ENCODE data around the gene RAD51B.

The RAD51B gene

DNA sequence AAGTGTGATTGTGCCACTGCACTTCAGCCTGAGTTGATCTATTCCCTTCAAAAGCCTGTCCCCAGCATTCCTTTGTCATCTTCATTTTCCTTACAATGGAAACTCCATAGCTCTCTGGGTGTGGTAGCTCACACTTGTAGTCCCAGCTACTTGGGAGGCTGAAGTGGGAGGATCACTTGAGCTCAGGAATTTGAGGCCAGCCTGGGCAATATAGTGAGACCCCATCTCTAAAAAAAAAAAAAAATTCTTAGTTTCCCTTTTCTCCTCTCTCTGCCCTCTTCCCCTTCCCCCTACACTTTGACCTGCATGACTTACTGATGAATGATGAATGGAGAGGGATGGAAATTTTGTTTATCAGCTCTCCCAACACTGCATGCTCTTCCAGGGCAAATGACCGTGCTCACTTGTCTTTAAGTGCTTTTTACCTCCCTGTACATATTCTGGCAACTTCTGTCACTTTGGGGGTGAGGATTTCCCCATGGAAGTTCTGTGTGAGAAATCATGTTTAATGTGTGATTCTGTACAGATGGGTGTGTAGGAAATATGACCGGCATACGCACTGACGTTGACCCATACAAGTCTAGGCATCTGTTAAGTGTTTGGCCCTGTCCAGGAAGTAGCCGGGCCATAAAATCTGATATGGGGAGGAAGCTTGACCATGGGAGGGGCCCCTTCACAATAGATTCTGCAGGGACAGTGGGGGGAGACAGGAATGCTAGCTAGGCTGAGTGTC, 907.9 kb downstream of the RAD51B start:
- no peak for DNase-seq

DNA sequence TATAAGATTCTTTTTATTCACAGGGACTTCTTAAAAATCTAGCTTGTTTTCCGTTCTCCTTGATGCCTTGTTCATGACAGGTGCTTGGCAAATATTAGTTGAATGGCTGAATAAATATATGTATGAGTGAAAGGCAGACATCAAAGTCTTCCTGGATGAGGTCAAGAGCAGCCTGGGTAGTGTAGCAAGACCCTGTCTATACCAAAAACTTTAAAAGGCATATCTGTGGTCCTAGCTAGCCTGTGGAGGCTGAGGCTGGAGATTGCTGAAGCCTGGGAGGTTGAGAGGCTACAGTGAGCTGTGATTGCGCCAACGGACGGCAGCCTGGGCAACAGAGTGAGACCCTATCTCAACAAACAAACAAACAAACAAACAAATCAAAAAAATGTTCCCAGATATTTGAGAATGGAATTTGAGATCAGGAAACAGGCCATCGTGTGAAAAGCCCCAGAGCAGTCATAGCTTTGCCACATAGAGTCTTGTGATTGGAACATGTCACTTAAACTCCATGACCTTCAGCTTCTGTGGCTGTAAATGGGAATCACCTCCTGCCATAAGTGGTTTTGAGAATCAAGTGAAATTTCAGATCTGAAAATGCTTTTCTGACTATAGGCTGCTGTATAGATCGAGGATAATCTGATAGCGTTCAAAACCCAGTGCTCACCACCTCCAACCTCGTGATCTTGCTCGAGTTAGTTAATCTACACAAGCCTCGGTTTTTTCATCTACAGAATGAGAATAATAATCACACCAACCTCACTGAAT, 908.9 kb downstream of the RAD51B start:
- no peak for DNase-seq

DNA sequence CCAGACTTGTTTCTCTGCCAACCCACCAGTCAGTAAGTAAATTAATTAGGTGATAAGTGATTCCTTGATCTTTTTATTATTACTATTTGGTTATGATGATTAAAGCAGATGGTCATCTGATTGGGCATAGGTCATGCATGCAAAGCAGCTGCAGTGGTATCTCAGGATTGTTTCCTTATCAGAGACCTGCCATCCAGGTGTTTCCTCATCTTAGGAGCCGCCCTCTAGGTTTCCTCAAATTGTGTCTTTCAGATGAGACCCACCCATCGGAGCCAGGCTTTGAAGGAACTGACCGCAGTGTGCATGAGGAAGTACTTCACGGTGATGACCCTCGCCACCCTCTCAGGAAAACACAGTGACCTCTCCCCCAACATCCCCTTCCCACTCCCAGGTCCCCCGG, 910.0 kb downstream of the RAD51B start:
- no peak for DNase-seq

DNA sequence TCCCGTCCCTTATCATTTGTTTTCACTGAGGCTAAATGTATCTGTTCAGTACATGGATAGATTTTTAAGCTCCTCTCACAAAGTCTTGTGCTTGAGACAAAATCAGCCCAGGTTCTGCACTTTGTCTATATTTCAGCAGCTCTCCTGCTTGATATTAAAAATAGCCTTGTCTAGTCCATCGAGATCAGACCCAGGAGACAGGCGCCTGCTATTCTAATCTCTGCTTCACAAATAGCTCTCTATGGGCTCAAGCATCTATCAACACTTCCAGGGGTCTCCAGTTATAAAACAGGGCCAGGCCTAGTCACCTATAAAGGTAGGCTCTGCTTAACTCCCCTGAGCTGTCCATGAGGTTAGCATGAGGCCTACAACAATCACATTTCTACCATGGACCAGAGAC, 910.8 kb downstream of the RAD51B start:
- no peak for DNase-seq

DNA sequence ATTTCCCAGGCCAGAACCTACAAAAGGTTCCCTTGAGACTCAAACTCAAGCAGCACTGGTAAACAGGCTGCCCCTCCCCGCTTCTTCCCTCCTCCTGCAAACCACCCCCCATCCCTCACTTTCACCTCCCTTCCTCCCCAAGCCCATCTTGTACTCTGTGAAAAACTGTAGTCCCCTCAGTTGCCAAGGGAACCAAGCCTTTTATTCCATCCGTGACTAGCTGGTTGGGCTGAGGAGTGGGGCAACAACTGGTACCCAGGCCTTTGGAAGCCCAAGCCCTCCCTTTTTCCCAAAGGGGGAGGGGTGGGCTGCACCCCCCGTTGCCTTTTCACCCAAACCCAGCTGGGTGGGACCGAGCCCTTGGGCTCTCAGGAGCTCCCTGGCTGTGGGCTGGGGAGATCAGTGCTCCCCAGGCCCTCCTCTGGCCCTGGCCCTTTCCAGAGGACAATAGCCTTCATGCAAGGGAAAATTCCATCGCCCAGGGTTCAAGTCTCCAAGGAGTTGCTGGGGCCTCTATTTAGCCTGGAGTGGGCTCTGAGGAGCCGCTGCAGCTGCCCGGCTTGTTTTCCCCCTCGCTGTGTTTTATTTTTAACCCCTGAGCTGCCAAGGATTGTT, 911.3 kb downstream of the RAD51B start:
- DNase-seq: no peak

DNA sequence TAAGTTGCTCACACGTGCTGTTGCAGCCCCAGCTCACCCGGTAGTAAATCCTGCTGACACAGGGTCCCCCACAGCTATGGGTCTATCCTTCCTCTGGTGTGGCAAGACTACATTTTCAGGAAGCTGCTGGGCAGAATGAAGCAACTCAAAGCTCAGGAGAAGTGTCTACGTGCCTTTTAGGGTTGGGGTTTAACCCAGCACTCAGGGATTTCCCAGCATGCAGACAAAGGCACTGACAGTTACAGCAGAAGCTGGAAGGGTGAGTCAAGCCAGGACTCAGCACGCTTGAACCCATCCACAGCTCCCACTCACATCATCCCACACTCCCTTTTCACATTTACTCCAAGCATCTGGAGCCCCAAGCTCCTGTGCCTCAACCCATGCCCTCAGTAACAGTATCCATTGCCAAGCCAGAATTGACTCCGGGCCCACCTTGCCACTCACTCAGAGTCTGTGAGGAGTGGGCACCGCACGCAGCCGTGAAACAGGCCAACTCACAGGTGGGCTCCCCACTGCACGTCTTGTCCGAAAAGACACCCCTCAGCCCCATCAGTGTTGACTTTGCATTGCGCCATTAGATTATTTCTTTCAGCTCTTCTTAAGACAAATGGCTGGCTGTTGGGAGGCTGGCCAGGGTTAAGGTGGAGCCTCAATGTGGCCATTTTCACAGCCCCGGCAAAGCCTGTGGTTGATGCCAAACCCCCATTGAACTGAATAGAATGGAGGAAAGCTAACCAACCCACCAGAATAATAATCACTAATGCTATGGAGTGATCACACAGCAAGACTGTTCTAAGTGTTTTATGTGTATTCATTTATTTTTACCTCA, 913.7 kb downstream of the RAD51B start:
- peak; percentile 45 for DNase-seq

DNA sequence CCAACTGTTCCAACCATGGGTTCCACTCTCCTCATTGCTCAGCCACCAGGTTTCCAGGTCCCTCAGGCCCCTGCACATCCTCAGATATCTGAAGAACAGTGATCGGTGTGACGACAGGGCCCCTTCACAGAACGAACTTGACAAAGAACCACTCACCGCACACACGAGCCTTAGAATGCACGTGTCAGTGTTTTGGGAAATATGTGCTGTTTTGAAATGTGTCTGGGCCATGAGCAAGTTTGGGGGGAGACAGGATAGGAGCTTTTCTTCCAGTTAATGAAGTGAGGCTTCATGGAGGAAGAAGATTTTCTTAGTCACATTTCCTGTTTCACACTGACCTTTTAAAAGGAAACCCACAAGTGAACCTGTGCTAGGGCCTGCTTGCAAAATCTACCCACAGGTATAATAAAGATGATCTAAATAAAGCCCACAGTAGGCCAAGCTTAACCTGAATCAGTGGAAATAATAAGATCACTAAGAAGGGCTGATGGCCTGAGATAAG, 914.7 kb downstream of the RAD51B start:
- DNase-seq: peak; percentile 46

DNA sequence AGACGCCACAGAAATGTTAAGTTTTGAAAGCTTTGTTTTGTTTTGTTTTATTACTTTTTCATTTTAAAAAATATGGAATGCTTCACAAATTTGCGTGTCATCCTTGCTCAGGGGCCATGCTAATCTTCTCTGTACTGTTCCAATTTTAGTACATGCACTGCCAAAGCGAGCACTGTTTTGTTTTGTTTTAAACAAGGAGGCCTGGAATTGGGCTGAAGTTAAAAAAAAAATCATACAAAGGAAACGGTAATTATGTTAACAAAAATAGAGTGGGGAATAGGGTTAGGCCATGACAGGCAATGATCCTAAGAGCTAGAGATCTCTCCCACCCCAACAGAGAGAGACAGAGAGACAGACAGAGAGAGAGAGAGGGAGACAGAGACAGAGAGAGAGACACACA, 916.3 kb downstream of the RAD51B start:
- no peak for DNase-seq

DNA sequence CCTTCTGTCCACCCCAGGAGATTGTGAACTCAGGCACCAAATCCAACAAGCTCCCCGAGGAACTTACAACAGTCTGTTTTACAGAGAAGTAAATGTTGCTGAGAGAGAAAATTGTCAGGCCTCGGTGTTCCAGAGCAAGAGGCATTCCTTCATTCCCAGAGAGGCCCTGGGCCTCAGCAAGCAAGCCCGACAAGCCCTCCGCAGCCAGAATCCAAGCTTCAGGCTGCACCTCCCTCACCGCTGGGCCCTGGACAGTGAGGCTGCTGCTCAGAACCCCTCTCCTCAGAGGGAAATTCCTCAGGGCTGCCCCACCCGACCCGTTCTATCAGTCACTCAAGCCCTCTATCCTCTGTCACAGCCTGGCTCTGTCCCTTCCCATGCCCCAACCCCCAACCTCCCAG, 916.9 kb downstream of the RAD51B start:
- DNase-seq: no peak

DNA sequence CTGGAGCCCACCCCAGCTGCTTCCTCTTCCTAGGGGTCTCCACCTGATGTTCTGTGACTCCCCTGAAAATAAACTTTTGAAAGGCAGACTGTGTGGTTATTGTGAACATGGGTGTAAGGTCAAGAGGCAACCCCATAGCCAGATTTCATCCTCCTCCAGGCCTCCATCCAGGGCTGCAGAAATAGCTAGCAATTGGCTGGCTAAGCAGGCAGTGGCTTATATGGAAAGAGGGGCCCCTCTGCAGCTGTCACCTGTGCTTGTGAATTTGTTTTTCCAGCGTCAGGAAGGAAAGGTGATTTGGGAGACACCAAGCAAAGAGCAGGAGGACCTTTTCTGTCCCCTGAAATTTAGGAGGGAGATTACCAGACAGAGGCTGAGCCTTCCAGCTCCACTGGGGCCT, 917.5 kb downstream of the RAD51B start:
- no peak for DNase-seq

DNA sequence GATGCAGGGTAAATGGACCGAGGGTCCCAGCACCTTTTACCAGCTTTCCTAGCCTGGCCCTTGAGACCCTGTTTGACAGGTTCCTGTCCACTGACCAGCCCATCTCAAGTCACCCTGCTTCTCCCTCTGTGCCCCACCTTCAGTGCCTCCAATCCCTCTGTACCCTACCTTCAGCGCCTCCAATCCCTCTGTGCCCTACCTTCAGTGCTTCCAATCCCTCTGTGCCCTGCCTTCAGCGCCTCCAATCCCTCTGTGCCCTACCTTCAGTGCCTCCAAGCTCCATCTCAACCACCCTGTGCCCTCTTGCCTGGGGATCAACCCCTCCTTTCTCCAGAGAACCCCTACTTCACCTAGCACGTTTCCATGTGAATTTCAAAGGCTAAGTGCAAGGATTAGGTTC, 919.0 kb downstream of the RAD51B start:
- DNase-seq: no peak

DNA sequence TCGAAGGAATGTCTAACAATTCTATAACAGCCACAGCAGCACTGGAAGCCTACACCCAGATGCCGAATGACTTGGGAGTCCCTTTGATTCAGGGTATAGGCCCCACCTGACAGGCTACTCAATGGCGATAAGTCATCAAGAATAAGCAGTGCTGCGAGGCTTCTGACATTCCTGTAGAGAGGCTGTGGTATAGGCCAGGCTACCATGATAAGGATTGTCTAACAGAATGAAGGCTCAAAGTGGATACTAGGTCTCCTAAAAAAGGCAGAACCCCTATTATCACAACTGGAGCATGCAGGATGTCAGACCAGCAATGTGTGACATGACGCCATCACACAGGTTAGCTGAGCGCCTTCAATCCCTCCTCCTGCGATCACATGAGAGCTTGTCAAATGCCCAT, 920.1 kb downstream of the RAD51B start:
- no peak for DNase-seq

DNA sequence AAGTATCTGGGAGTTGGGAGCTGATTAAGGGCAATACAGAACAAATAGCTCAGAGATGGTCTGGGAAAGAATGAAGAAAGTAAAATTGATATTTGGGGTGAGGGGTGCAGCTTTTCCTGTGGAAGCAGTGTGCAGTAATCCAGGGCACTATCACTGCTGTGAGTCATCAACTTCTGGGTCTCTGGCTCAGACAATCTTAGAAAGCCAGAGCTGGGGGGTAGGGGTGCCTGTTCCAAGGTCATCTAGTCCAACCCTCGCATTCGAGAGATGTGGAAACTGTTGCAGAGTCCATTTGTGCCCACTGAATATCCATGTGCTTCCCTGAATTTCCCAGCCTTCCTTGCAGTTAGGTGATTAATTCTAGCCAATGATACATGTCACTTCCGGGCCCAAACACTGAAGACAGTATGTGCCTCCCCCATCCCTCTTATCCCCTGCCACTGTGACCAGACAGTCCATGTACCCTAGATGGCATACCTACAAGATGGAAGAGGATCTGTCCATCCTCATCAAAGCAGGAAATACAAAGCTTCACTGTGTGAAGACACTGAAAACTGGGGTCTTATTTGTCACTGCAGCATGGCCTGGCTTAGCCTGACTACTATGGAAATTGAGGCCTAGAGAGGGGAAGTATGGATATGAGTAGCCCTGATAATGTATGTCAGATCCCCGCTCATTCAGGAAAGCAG, 921.4 kb downstream of the RAD51B start:
- no peak for DNase-seq

DNA sequence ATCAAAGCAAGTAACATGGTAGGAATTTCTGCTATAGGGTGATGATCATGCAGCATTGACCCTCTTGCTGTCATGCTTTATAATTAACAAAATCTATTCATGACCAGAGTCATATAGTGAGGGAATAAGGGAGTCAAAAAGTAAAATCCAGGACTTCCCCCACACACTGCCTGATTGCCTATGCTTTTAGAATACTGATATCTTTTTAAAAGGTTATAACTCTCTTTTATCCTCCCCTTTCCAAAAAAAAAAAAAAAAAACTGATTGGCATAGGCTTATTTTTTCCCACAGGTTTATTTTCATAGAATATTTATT, 921.9 kb downstream of the RAD51B start:
- no peak for DNase-seq

DNA sequence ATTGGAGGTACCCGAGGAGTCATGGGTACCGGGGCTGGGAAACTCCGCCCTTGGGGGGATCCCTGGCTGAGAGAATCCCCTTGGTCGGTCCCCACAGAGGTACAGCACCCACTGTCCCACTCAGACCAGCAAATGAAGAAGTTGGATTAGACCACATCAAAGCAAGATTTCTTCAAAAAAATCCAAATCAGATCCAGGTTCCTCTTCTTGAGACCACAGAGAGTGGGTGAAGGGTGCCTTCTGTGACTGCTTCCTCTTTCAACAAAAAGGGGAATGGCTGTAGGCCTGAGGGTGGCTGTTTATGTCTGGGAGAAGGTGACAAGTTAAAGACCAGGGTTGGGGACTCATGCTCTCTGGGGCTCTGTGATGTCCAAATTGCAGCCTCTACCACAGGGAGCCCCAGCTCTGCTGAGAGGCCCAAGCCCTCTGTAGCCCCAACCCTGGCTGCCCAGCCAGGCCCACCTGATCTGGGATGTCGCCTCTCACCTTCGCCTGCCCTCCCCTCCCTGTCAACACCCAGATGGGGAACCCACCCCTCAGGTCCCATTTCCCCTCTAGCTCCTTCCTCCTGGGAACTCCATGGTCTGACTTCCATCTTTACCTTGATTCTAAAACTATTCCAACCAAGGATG, 922.4 kb downstream of the RAD51B start:
- no peak for DNase-seq

DNA sequence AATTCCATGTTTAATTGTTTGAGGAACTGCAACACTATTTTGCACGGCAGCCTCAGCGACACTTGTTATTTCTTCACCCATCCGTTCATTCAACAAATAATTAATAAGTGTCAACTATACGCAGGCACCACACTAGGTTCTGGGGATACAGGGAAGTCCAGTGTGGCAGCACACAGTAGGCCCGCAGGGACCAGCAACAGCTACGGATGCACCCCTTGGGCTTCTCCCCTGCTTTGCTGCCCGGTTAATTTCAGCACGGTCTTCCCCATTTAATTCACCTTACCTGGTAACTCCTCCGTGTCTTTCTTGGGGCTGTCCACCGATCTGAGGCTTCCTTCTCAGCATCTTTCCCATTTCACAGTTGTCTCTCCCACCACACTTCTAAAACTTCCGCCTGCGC, 925.0 kb downstream of the RAD51B start:
- DNase-seq: no peak

DNA sequence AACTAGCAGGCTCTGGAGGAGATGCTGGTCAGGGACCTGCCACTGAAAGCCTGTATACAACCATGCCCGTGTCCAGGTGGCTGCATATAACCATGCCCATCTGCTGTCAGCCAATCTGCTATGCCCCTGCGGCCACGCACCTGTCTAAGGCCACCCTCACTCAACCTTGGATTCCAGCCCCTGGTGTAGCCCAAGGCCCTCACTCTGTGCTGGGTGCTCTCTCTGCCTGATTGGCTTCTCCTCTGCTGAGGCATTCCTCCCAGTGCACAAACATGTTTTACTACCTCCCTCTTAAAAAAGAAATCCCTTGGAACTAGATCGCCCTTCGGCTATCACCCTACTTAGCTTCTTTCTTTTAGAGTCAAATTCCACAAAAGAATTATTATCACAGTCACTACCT, 927.8 kb downstream of the RAD51B start:
- DNase-seq: no peak

DNA sequence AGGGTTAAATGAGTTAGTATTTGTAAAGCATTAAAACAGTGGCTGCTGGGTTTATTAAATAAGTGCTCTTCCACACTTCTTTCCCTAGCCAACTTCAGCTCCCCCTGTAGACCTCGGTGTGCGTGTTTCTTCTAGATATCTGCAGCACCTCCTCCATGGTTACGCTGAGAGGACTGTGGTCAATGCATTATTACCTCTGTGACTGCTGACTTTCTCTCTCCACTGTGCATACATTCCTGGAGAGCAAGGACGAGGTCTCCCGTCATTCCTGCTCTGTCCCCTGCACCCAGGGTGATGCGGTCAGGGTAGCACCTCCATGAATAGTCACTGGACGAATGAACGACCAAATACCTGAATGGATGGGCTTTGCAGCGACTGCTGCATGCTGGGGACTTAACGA, 928.7 kb downstream of the RAD51B start:
- no peak for DNase-seq

DNA sequence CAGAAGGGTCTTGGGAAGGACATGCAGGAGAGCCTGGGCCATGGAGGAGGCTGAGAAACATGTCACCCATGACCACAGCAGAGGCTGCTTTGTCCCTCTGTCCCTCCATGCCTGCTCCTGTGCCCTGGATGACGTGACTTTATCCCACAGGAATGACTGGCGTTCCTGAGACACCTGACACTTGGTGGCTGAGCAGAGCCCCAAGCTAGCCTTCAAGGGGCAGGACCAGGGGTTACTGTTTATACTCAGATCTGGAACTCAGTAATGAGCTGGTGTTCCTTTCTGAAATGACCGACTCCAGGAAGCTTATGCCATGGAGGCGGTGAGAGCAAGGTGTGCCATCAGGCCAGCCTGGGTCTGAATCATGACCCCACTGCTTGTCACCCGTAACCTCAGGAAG, 929.1 kb downstream of the RAD51B start:
- DNase-seq: no peak

DNA sequence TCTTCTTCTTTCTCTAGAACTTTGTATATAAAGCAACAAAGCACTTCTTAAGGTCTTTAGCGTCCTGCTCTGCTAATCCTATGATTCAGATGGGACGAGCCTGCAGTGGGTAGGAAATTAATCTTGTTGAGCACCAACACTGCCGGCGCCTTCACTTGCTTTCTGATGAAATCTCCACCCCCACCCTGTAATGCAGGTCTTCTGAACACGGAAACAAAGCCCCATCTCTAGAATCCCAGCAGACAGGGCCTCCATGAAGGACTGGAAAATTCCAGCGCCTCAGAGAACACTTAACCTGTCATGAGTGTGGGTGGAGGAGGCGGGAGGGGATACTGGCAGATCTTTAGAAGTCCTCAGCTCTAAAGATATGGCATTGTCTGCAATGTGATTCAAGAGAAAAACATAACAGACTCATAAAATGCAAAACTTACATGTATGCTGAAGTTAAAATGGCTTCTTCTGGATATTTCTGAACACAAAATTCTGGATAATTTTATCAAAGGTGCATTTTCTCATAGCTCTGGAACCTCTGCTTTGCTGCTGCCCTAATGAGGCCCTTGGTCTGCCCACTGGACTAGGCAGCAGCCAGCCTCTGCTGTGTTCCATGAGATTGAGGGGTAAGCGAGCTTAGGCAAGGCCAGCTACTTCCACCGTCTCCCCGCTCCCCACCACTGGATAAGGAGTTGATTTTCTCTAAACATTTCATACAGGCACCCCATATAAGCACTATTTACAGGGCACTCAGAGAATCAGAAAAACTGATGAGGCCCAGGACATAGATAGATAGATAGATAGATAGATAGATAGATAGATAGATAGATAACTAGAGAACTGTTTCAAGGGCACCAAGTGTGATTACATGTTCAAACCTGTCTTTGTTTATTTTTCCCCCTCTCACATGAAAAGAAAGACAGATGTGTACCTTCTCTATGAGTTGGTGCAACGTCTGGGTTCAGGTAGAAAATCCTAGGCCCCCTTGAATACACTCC, 930.2 kb downstream of the RAD51B start:
- DNase-seq: no peak

Data from stimulated activated CD4-positive, alpha-beta T cell treated with anti-CD3 and anti-CD28 coated beads, Interleukin-1b, Interleukin-23, amount 100 ng/mL, for 48 hours (primary cell).